Vagina (tissue), 2 donors: Measurements from ENCODE around the gene NT5DC4. TPM values are rescaled to one million over a fixed set of nuclear protein-coding genes. Genes with fewer than 3 reads are reported as not detected.

Experiments used
- DNase-seq, 2 donors: peaks; one replicate each; pipeline ENCODE4 v3.0.0-alpha.2; 2017; ENCODE audit errors: extremely low spot score in 2 of 2
- H3K27ac ChIP-seq: fragments of 200-600 bp; sonication (generic); one replicate; pipeline ENCODE4 v1.5.1; 2019
- H3K27me3 ChIP-seq: fragments of 200-600 bp; sonication (generic); one replicate; pipeline ENCODE4 v1.5.1; 2019
- H3K36me3 ChIP-seq, 2 donors: fragments of 200-600 bp; sonication (generic); one replicate each; pipeline ENCODE4 v1.5.1; 2017 to 2019
- H3K4me1 ChIP-seq: fragments of 200-600 bp; sonication (generic); one replicate; pipeline ENCODE4 v1.5.1; 2019
- H3K4me3 ChIP-seq, 2 donors: fragments of 200-600 bp; sonication (generic); 1 replicate in 1 of 2; 2 replicates in 1 of 2; pipeline ENCODE4 v1.5.1; 2016 to 2019
- H3K9me3 ChIP-seq: fragments of 200-600 bp; sonication (generic); one replicate; pipeline ENCODE4 v1.5.1; 2019
- POLR2A ChIP-seq, 2 donors: fragments of 450-650 bp; IDR thresholded peaks; one replicate each; pipeline ENCODE4 v1.6.1; 2017; ENCODE audit warnings: antibody characterized with exemption in 2 of 2, mild to moderate bottlenecking in 2 of 2, moderate library complexity in 2 of 2
- POLR2AphosphoS5 ChIP-seq, 2 donors: sonication (generic); formaldehyde crosslinking; IDR thresholded peaks; one replicate each; pipeline ENCODE4 v1.9.0; 2017; ENCODE audit warnings: antibody characterized with exemption in 2 of 2, mild to moderate bottlenecking in 2 of 2, low read depth in 1 of 2; ENCODE audit not compliant: insufficient read depth in 1 of 2
- intact Hi-C: fragments of 100-400 bp; cut with DNase I; formaldehyde crosslinking; loops from one replicate; pipeline ENCODE4 v1.15.1; 2023
- total RNA-seq: library from RNA; depleted of rRNA; stranded (reverse); fragments of >200 nt; gene quantifications from one replicate; pipeline ENCODE4 v1.2.3, GENCODE V29; 2016
- TF ChIP-seq, protein P1 (sequence below), 3 experiments: fragments of 450-650 bp in 2 of 3; fragments of 200-600 bp in 1 of 3; sonication (generic) in 1 of 3; IDR thresholded peaks; one replicate each; pipeline ENCODE4 v1.5.1; 2017 to 2019; ENCODE audit warnings: antibody characterized with exemption in 3 of 3, mild to moderate bottlenecking in 2 of 3, moderate library complexity in 2 of 3

The NT5DC4 gene
- total RNA-seq, 1 donor from 2014 or later = not detected

DNA sequence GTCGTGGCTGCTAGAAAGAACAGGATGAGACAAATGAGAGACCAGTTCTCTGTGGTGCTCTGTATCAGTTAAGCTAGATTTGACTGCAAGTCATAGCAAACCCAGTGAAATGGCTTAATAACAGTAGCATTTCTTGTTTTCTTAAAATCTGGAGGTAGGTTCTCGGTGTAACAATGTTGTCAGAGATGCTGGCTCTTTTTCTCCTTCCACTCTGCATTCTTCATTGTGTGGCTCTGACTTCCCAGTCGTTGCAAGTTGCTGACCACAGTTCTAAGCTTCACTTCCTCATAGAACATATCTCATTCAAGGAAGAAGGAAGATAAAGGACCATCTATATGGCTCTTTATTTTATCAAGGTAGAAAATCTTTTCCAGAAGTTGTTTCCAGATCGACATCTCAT, 51.5 kb downstream of the NT5DC4 start:
- Histone ChIP-seq H3K4me3 (no peak overlapping the region), H3K36me3 (no peaks in the 10 kb centered on the region), H3K27me3 (no peaks in the 10 kb centered on the region), H3K4me1 (no peaks in the 10 kb centered on the region), H3K27ac (no peak overlapping the region), H3K9me3 (no peaks in the 10 kb centered on the region)
- intact Hi-C loops = no loop called here
- DNase-seq = no peak
- TF ChIP-seq POLR2AphosphoS5 (IDR thresholded peaks at IDR 0.05; ENCODE audit: insufficient read depth in 1 of 2, low read depth in 1 of 2) (no peak), POLR2A (IDR thresholded peaks at IDR 0.05) (no peak)
- TF ChIP-seq, protein P1, sequence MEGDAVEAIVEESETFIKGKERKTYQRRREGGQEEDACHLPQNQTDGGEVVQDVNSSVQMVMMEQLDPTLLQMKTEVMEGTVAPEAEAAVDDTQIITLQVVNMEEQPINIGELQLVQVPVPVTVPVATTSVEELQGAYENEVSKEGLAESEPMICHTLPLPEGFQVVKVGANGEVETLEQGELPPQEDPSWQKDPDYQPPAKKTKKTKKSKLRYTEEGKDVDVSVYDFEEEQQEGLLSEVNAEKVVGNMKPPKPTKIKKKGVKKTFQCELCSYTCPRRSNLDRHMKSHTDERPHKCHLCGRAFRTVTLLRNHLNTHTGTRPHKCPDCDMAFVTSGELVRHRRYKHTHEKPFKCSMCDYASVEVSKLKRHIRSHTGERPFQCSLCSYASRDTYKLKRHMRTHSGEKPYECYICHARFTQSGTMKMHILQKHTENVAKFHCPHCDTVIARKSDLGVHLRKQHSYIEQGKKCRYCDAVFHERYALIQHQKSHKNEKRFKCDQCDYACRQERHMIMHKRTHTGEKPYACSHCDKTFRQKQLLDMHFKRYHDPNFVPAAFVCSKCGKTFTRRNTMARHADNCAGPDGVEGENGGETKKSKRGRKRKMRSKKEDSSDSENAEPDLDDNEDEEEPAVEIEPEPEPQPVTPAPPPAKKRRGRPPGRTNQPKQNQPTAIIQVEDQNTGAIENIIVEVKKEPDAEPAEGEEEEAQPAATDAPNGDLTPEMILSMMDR (IDR thresholded peaks at IDR 0.05) = no peak

DNA sequence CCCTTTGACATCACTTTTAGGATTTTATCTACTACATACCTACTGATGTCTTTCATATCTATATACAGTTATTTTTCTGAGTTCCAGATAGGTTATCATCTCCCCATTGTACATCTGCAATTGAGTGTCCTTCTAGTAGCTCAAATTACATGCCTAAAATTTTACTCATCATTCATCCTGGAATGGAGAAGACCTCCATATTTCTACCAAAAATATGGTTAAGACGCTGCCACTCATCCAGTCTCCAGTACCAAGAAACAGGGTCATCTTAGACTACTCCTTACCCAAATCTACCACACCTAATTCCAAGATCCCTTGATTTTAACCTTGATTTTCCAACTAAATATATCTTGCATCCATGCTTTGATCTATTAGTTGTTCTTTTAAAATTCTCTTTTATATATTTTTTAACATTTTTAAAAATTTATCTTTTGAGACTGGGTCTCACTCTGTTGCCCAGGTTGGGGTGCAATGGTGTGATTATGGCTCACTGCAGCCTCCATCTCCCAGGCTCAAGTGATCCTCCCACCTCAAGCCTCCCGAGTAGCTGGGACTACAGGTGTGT, 52.2 kb downstream of the NT5DC4 start:
- H3K4me3 ChIP-seq = no peak overlapping the region
- TF ChIP-seq POLR2A (IDR thresholded peaks at IDR 0.05) = no peak
- TF ChIP-seq POLR2AphosphoS5 (IDR thresholded peaks at IDR 0.05; ENCODE audit: insufficient read depth in 1 of 2, low read depth in 1 of 2) = no peak
- H3K4me1 ChIP-seq = no peaks in the 10 kb centered on the region
- H3K36me3 ChIP-seq = no peaks in the 10 kb centered on the region
- H3K9me3 ChIP-seq = no peaks in the 10 kb centered on the region
- no peak overlapping the region for H3K27ac ChIP-seq
- no peak for DNase-seq
- no peaks in the 10 kb centered on the region for H3K27me3 ChIP-seq
- intact Hi-C loops = no loop called here

GRCh38 chr2:112773556-112773955, 52.7 kb downstream of the NT5DC4 start:
- no peaks in the 10 kb centered on the region for H3K4me1 ChIP-seq
- H3K27me3 ChIP-seq = no peaks in the 10 kb centered on the region
- no peak overlapping the region for H3K27ac ChIP-seq
- H3K4me3 ChIP-seq = no peak overlapping the region
- intact Hi-C loops = no loop called here
- no peaks in the 10 kb centered on the region for H3K36me3 ChIP-seq
- no peak for TF ChIP-seq POLR2A (IDR thresholded peaks at IDR 0.05)
- no peak for TF ChIP-seq POLR2AphosphoS5 (IDR thresholded peaks at IDR 0.05; ENCODE audit: insufficient read depth in 1 of 2, low read depth in 1 of 2)
- TF ChIP-seq, protein P1 (IDR thresholded peaks at IDR 0.05) = no peak
- no peak for DNase-seq
- H3K9me3 ChIP-seq = no peaks in the 10 kb centered on the region

GRCh38 chr2:112774536-112775285, 53.9 kb downstream of the NT5DC4 start:
- no peaks in the 10 kb centered on the region for H3K36me3 ChIP-seq
- no peak overlapping the region for H3K4me3 ChIP-seq
- DNase-seq = no peak
- no peak overlapping the region for H3K27ac ChIP-seq
- H3K27me3 ChIP-seq = no peaks in the 10 kb centered on the region
- H3K4me1 ChIP-seq = no peaks in the 10 kb centered on the region
- TF ChIP-seq, protein P1 (IDR thresholded peaks at IDR 0.05) = no peak
- TF ChIP-seq POLR2AphosphoS5 (IDR thresholded peaks at IDR 0.05; ENCODE audit: insufficient read depth in 1 of 2, low read depth in 1 of 2) (no peak), POLR2A (IDR thresholded peaks at IDR 0.05) (no peak)
- intact Hi-C loops = no loop called here
- no peaks in the 10 kb centered on the region for H3K9me3 ChIP-seq

DNA sequence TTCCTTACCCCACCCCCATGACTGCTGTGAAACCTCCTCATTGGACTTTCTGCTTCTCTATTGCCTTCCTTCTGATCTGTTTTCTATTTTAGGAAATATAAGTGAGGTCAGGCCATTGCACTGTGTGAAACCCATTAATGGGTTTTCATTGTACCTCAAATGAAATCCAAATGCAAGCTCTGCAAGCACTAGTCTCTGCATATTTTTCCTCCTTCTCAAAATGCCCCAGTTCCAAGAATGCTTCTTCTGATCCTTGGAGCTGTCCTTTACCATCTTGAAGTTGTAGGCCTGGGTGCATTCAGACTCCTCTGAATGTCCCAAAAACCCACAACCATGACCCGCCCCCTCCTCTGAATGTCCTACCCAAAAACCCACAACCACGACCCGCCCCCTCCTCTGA, 55.3 kb downstream of the NT5DC4 start:
- H3K27me3 ChIP-seq = no peaks in the 10 kb centered on the region
- DNase-seq = no peak
- H3K4me3 ChIP-seq = no peak overlapping the region
- intact Hi-C loops = no loop called here
- no peaks in the 10 kb centered on the region for H3K9me3 ChIP-seq
- no peak overlapping the region for H3K27ac ChIP-seq
- no peaks in the 10 kb centered on the region for H3K36me3 ChIP-seq
- no peaks in the 10 kb centered on the region for H3K4me1 ChIP-seq
- TF ChIP-seq, protein P1 (IDR thresholded peaks at IDR 0.05) = no peak
- TF ChIP-seq POLR2AphosphoS5 (IDR thresholded peaks at IDR 0.05; ENCODE audit: insufficient read depth in 1 of 2, low read depth in 1 of 2) (no peak), POLR2A (IDR thresholded peaks at IDR 0.05) (no peak)
